Measurements from ENCODE around the gene TMEM37.

The TMEM37 gene

GRCh38 chr2:119427756-119428155, 3.9 kb upstream of the TMEM37 start:
- H3K36me3 ChIP-seq (ENCODE audit: control insufficient read depth, insufficient read depth, low read length, severe bottlenecking), result no peaks in the 10 kb centered on the region
- no peak for DNase-seq (ENCODE audit: low read depth)
- peaks cover 2% of the 10 kb centered on the region for H3K9me3 ChIP-seq (ENCODE audit: control insufficient read depth, low read length)
- H3K9ac ChIP-seq (ENCODE audit: low read length), result no peak overlapping the region
- no peak overlapping the region for H3K4me3 ChIP-seq (ENCODE audit: low read length)
- H3K4me1 ChIP-seq (ENCODE audit: control insufficient read depth, insufficient read depth, low read length), result peaks cover 62% of the 10 kb centered on the region
- peaks cover 9% of the 10 kb centered on the region for H3K27me3 ChIP-seq (replicated peaks; ENCODE audit: control insufficient read depth, insufficient read depth, low read length)

GRCh38 chr2:119428488-119429224, 3.0 kb upstream of the TMEM37 start:
- Histone ChIP-seq H3K27me3 (replicated peaks; ENCODE audit: control insufficient read depth, insufficient read depth, low read length) (peaks cover 10% of the 10 kb centered on the region), H3K4me3 (ENCODE audit: low read length) (no peak overlapping the region), H3K4me1 (ENCODE audit: control insufficient read depth, insufficient read depth, low read length) (peaks cover 62% of the 10 kb centered on the region), H3K9ac (ENCODE audit: low read length) (no peak overlapping the region), H3K36me3 (ENCODE audit: control insufficient read depth, insufficient read depth, low read length, severe bottlenecking) (no peaks in the 10 kb centered on the region), H3K9me3 (ENCODE audit: control insufficient read depth, low read length) (no peaks in the 10 kb centered on the region)
- no peak for DNase-seq (ENCODE audit: low read depth)

GRCh38 chr2:119429225-119429981, 2.3 kb upstream of the TMEM37 start:
- no peak overlapping the region for H3K9ac ChIP-seq (ENCODE audit: low read length)
- no peaks in the 10 kb centered on the region for H3K9me3 ChIP-seq (ENCODE audit: control insufficient read depth, low read length)
- H3K4me1 ChIP-seq (ENCODE audit: control insufficient read depth, insufficient read depth, low read length), result peaks cover 62% of the 10 kb centered on the region
- H3K36me3 ChIP-seq (ENCODE audit: control insufficient read depth, insufficient read depth, low read length, severe bottlenecking), result no peaks in the 10 kb centered on the region
- DNase-seq (ENCODE audit: low read depth), result no peak
- peaks cover 8% of the 10 kb centered on the region for H3K27me3 ChIP-seq (replicated peaks; ENCODE audit: control insufficient read depth, insufficient read depth, low read length)
- no peak overlapping the region for H3K4me3 ChIP-seq (ENCODE audit: low read length)

DNA sequence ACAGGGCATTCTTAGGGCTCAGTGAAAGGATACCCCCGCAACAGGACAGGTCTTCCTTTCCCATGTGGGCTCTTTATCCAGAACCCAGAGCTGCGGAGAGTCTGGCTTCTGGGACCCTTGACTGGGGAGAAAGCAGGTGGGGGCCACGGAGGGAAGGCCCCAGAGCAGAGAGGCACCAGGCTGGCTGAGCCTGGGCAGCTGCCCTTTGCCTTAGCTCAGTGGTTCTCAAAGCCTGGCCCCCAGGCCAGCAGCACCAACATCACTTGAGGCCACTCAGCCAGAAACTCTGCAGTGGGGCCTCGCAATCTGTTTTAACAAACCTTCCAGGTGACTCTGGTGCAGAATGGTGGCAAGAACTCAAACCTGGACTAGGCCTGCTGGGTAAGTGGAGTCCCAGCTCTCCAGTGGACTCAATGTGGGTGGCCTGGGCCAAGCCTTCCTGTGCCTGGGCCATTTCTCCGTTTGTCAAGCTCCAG, 1.6 kb upstream of the TMEM37 start:
- DNase-seq (ENCODE audit: low read depth), result no peak
- H3K4me1 ChIP-seq (ENCODE audit: control insufficient read depth, insufficient read depth, low read length), result peaks cover 61% of the 10 kb centered on the region

DNA sequence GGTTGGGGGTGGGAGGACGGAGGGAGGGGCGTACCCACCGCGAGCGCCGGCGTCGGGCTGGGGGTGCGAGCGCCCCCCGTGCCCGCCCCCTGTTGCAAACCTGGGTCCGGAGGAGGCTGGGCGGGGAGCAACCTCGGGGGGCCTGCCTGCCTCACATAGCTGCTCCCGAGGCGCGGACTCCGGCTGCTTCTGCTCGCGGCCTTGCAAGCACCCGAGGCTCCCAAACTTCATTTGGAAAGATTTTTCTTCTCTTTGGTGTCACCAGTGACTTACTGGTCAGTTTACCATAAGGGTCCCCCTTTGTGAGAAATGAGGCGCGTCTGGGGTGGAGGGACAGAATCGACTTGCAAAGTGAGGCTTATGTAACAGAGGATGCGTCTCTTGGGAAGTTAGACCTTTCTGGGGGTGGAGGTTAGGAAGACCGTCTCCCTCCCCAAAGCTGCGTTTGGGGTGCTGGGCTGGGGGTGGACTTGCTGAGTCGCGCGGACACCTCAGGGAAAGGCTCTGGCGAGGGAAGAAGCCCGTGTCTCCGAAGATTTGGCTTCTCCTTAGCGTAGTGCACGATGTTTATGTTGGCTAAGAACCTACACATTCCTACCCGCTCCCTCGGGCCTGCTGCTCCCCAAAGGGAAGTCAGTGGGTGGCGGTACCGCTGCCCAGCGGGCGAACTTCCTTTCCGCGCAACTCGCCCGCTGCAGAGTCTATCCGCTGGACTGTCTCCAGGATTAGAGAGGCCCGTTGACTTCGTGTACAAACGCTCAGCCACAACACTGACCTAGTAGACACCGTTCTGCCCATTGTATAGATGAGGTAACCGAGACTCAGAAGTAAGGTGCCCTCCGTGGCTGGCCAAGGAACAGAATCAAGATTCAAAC, 559 bp downstream of the TMEM37 start:
- H3K4me1 ChIP-seq (ENCODE audit: control insufficient read depth, insufficient read depth, low read length), result peaks cover 40% of the 10 kb centered on the region
- peak; percentile 5 for DNase-seq (ENCODE audit: low read depth)

More for the DNA sequence above, 1.6 kb upstream of the TMEM37 start:
- Histone ChIP-seq H3K36me3 (ENCODE audit: control insufficient read depth, insufficient read depth, low read length, severe bottlenecking) (no peaks in the 10 kb centered on the region), H3K9ac (ENCODE audit: low read length) (no peak overlapping the region), H3K27me3 (replicated peaks; ENCODE audit: control insufficient read depth, insufficient read depth, low read length) (peaks cover 6% of the 10 kb centered on the region), H3K4me3 (ENCODE audit: low read length) (no peak overlapping the region), H3K9me3 (ENCODE audit: control insufficient read depth, low read length) (no peaks in the 10 kb centered on the region)

DNA sequence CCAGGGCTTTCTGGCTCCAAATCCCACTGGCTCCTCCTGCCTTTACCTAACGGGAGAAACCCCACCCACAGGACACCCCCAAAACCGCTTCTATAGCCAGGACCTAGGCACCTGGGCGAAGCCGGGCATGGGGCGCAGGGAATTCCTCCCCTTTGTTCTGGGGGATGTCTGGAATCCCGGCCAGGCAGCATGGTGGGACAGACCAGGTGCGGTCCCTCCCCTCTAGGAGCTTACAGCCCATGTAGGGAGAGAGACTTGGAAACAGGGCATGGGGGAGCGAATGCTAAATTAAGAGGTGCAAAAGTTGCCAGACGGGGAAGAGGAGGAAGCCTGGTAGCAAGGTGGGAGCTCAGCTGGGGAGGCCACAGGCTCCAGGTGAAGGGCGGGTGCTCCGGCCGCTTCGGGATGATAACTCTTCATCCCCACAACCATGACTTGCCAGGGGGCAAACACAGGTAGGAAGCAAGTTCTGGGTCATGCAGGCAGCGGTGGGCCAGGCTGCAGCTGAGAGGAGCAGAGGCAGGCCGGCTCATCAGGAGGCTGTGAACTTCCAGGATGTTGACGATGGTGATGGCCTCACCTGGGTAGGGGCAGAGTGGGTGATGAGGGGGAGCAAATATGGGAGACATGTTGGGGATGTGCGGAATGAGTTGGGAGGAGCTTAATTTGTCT, 1.3 kb downstream of the TMEM37 start:
- Histone ChIP-seq H3K36me3 (ENCODE audit: control insufficient read depth, insufficient read depth, low read length, severe bottlenecking) (no peaks in the 10 kb centered on the region), H3K4me1 (ENCODE audit: control insufficient read depth, insufficient read depth, low read length) (peaks cover 33% of the 10 kb centered on the region), H3K4me3 (ENCODE audit: low read length) (peak overlapping the region; percentile 80), H3K27me3 (replicated peaks; ENCODE audit: control insufficient read depth, insufficient read depth, low read length) (peaks cover 10% of the 10 kb centered on the region), H3K9ac (ENCODE audit: low read length) (peak overlapping the region; percentile 85), H3K9me3 (ENCODE audit: control insufficient read depth, low read length) (no peaks in the 10 kb centered on the region)
- no peak for DNase-seq (ENCODE audit: low read depth)

More for the DNA sequence above, 559 bp downstream of the TMEM37 start:
- Histone ChIP-seq H3K4me3 (ENCODE audit: low read length) (peak overlapping the region; percentile 80), H3K9me3 (ENCODE audit: control insufficient read depth, low read length) (no peaks in the 10 kb centered on the region), H3K36me3 (ENCODE audit: control insufficient read depth, insufficient read depth, low read length, severe bottlenecking) (no peaks in the 10 kb centered on the region), H3K9ac (ENCODE audit: low read length) (peak overlapping the region; percentile 85), H3K27me3 (replicated peaks; ENCODE audit: control insufficient read depth, insufficient read depth, low read length) (peaks cover 6% of the 10 kb centered on the region)

DNA sequence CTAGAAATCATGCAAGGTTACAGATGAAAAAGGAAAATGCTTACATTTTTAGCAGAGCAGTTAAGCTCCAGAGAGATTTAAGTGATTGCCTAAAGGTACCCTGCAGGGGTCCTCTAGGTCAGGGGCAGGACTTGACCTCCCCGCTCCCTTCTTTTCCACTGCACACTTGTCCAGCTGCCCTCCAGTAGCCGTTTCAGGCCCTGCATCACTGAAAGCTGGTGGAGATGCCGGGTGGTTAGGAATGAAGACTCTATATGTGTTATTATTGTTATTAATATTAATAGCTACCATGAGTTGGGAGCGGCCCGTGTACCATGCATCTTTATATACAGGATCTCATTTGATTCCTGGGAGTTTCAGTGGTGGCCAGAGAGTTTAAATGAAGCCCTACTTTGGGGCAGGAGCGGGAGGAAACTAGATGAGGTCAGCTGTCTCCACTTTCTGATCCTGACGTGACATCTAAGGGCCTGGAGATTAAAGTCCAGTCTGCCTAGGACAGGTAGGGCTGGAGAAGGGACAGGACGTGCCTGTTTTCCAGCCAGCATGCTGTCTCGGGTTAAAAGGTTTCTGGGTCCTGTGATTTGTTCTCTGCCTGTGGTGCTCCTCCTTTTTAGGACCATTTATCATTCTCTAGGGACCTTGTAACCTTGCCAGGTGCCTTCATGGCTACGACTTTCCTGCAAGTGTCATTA, 2.1 kb downstream of the TMEM37 start:
- H3K36me3 ChIP-seq (ENCODE audit: control insufficient read depth, insufficient read depth, low read length, severe bottlenecking), result no peaks in the 10 kb centered on the region
- peaks cover 25% of the 10 kb centered on the region for H3K4me1 ChIP-seq (ENCODE audit: control insufficient read depth, insufficient read depth, low read length)
- H3K9ac ChIP-seq (ENCODE audit: low read length), result no peak overlapping the region
- DNase-seq (ENCODE audit: low read depth), result no peak
- H3K9me3 ChIP-seq (ENCODE audit: control insufficient read depth, low read length), result no peaks in the 10 kb centered on the region
- peaks cover 13% of the 10 kb centered on the region for H3K27me3 ChIP-seq (replicated peaks; ENCODE audit: control insufficient read depth, insufficient read depth, low read length)
- H3K4me3 ChIP-seq (ENCODE audit: low read length), result no peak overlapping the region

- Histone ChIP-seq H3K4me1 (ENCODE audit: control insufficient read depth, insufficient read depth, low read length) (peaks cover 17% of the 10 kb centered on the region), H3K27me3 (replicated peaks; ENCODE audit: control insufficient read depth, insufficient read depth, low read length) (peaks cover 13% of the 10 kb centered on the region), H3K4me3 (ENCODE audit: low read length) (no peak overlapping the region), H3K36me3 (ENCODE audit: control insufficient read depth, insufficient read depth, low read length, severe bottlenecking) (no peaks in the 10 kb centered on the region), H3K9ac (ENCODE audit: low read length) (no peak overlapping the region), H3K9me3 (ENCODE audit: control insufficient read depth, low read length) (no peaks in the 10 kb centered on the region)
- no peak for DNase-seq (ENCODE audit: low read depth)
Measured at GRCh38 chr2:119434664-119435063, 3.0 kb downstream of the TMEM37 start.

DNA sequence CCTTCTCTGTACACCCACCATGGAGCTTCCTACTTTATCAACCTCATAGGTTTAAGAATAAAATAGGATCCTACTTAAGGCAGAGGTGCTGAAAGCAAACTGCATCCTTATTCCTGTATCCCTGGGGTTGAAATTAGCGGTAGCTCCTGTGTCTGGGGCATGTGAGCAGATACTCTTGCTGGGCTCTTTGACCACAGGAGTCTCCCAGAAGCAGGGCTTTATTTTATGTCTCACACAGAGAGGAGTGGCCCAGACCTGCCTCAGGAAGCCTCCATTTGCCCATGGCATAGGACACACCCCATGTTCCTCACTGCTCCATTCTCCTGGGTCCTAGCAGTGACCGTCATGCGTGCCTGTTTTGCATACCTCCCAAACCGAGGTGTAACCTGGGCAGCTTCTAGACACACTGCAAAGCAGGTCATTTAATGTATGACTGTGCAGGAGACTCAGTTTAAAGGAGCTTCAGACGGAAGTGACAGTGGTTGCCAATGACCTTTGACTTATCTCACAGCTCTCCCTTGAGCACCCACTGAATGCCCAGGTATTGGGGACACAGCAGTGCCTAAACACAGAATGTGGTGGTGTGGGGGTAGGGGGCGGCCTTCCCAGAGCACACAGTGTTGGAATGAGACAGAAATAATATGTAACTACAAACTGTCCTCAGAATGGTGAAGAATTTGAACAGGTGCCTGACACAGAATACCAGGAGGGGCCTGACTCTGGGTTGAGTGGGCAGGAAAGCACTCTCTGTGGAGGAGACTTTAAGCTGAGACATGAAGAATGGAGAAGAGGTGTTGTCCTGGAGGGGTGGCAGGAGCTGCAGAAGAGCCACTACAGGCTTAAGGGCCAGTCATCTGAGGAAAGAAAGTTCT, 3.7 kb downstream of the TMEM37 start:
- H3K27me3 ChIP-seq (replicated peaks; ENCODE audit: control insufficient read depth, insufficient read depth, low read length), result peaks cover 13% of the 10 kb centered on the region
- H3K36me3 ChIP-seq (ENCODE audit: control insufficient read depth, insufficient read depth, low read length, severe bottlenecking), result no peaks in the 10 kb centered on the region
- peaks cover 12% of the 10 kb centered on the region for H3K4me1 ChIP-seq (ENCODE audit: control insufficient read depth, insufficient read depth, low read length)
- H3K9me3 ChIP-seq (ENCODE audit: control insufficient read depth, low read length), result no peaks in the 10 kb centered on the region
- no peak overlapping the region for H3K9ac ChIP-seq (ENCODE audit: low read length)
- no peak overlapping the region for H3K4me3 ChIP-seq (ENCODE audit: low read length)
- DNase-seq (ENCODE audit: low read depth), result no peak

GRCh38 chr2:119435953-119436297, 4.3 kb downstream of the TMEM37 start:
- no peak for DNase-seq (ENCODE audit: low read depth)
- peaks cover 11% of the 10 kb centered on the region for H3K4me1 ChIP-seq (ENCODE audit: control insufficient read depth, insufficient read depth, low read length)
- no peaks in the 10 kb centered on the region for H3K9me3 ChIP-seq (ENCODE audit: control insufficient read depth, low read length)
- H3K4me3 ChIP-seq (ENCODE audit: low read length), result no peak overlapping the region
- H3K36me3 ChIP-seq (ENCODE audit: control insufficient read depth, insufficient read depth, low read length, severe bottlenecking), result no peaks in the 10 kb centered on the region
- no peak overlapping the region for H3K9ac ChIP-seq (ENCODE audit: low read length)
- peaks cover 13% of the 10 kb centered on the region for H3K27me3 ChIP-seq (replicated peaks; ENCODE audit: control insufficient read depth, insufficient read depth, low read length)

Data from adipocyte (in vitro differentiated cells).